GM13977 (cell line): ENCODE measurements around the gene FAM184B.

Experiments
- DNase-seq: peaks from one replicate; pipeline ENCODE4 v3.0.0; 2012; ENCODE audit warnings: low spot score
- in situ Hi-C: fragments of 300-500 bp; cut with MboI; formaldehyde crosslinking; loops from one replicate; pipeline ENCODE4 v1.12.0; 2022; ENCODE audit warnings: low sequenced_read_pairs, low pct_unique_long_range_greater_than_20kb, mixed read lengths, inconsistent platforms; ENCODE audit not compliant: unreplicated experiment
- TF ChIP-seq, protein P1 (sequence below): IDR thresholded peaks from 2 replicates; pipeline ENCODE4 v1.5.1; 2012; ENCODE audit warnings: mild to moderate bottlenecking, control low read depth; ENCODE audit not compliant: insufficient read depth; ENCODE audit errors: extremely low read depth, missing control alignments

Gene FAM184B

DNA sequence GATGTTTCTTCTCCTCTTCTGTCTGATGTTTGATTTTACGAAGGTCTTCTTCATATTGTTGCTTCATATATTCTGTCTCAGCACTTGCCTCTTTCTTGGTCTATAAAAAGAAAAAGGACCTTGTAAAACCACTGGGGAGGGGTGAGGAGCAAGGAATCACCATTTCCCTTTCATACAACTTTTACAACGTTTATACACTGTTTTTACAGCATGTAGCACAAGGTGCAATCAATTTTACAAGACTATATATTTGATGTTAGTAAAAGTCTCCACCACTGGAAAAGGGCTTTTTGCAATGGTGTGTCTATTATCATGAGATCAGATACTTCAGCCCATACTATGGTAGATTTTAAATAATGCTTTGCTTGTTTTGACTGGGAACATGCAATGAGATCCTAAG, 76.3 kb downstream of the FAM184B start:
- no peak for DNase-seq
- in situ Hi-C loops: no loop called here
- TF ChIP-seq, protein P1, sequence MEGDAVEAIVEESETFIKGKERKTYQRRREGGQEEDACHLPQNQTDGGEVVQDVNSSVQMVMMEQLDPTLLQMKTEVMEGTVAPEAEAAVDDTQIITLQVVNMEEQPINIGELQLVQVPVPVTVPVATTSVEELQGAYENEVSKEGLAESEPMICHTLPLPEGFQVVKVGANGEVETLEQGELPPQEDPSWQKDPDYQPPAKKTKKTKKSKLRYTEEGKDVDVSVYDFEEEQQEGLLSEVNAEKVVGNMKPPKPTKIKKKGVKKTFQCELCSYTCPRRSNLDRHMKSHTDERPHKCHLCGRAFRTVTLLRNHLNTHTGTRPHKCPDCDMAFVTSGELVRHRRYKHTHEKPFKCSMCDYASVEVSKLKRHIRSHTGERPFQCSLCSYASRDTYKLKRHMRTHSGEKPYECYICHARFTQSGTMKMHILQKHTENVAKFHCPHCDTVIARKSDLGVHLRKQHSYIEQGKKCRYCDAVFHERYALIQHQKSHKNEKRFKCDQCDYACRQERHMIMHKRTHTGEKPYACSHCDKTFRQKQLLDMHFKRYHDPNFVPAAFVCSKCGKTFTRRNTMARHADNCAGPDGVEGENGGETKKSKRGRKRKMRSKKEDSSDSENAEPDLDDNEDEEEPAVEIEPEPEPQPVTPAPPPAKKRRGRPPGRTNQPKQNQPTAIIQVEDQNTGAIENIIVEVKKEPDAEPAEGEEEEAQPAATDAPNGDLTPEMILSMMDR: no peak

DNA sequence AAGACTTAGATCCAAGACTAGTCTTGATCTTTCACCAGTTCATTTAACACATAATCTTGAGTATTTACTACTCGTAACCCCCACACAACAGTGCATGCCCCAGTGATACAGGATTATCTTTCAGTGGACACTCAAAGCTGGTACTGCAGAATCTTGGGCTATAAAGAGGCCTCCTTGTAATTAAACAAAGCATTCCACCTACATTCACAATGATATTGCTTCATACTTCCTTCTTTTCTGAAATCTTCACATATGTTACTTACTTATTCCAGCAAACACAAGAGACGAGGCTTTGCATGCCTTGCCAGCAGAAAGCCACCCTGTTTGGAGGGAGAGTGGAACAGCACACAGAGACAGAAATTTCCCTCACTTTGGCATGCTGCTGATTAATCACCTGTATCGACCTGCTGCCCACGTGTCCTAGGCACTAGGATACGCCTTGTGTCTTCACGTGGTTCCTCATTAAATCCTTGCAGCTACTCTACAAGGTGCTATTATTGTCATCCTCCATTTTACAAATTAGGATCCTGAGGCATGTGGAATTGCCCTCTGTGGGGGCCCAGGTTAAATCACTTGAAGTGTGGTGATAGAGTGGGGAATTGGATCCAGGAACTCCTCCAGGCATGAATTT, 77.3 kb downstream of the FAM184B start:
- in situ Hi-C loops: no loop called here
- TF ChIP-seq, protein P1: no peak
- no peak for DNase-seq

DNA sequence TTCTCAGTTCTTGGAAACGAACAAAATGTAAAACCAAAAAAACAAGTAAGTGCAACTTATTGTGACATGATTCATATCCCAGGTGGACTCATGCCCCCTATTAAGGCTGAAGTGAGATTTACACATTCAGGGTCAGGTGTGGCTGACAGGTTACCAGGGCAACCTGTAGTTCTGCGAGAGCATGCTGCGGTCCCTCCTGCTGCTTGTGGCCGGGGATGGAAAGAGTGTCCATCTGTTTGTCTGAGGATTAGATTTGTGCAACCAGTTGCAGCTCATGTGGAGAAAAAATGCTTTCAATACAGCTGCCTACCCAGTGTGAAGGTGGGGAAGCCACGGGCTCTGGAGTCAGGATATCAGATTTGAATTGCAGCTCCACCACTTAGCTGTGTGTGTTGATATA, 78.8 kb downstream of the FAM184B start:
- TF ChIP-seq, protein P1: no peak
- in situ Hi-C loops: no loop called here
- DNase-seq: no peak

DNA sequence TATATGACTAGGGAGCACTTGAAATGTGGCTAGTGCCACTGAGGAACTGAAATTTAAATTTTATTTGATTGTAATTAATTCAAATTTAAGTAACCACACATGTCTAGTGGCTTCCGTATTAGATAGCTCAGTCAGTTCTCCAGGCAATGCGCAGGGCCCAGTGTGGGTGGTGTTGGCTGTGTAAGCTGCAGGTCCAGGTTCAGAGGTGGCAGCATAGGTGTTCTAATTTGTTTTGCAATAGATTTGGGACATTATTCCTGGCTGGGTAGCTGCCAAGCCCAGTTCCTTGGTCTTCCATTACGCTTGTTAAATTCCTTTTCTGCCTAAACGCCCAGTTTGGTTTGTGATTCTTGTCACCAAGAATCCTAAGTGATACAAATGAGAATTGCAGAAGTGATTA, 79.5 kb downstream of the FAM184B start:
- TF ChIP-seq, protein P1: no peak
- DNase-seq: no peak
- in situ Hi-C loops: no loop called here

DNA sequence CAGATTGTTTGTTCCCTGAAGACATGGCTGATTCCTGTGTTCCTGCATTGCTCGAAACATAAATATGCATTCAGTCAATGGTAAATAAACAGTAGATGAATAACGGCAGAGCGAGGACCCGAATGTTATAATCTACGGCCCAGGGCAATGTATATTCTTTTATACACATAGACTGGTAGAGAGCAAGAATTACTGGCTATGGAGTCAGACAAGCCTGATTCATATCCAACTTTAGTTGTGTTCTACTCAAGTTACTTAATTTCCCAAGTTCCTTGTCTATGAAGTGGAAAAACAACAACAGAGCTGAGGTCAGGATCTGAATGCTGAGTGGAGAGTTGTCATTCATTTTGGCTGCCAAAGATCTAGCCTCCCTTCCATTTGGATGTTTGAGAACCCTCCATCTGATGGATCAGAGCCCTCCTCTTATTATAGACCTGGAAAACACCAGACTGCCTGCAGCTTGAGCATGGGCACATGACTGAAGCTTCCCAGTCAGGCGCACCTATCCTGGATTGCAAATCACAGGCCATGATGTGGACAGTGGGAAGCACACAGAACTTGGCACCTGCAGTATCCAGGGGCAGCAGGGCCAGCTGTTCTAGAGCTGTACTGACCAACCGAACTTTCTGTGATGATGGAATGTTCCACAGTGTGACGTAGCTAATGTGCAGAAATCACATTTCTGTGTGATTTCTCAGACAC, 80.1 kb downstream of the FAM184B start:
- TF ChIP-seq, protein P1: no peak
- in situ Hi-C loops: no loop called here
- no peak for DNase-seq

DNA sequence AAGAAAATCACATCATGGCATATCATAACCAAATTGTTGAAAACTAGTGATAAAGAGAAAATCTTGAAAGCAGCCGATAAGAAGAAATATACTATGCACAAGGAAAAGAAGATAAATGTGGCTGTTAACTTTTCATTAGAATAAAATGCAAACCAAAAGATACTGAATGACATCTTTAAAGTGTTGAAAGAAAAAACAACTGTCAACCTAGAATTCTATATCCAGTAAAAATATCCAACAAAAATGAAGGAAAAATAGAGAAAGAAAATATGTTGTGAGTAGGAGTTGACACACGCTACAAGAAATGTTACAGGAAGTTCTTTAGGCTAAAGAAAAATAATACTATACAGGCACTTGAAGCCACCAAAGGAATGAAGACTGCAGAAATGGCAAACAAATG, 82.0 kb downstream of the FAM184B start:
- no peak for DNase-seq
- in situ Hi-C loops: no loop called here
- TF ChIP-seq, protein P1: no peak
